Activated CD8-positive, alpha-beta memory T cell treated with anti-CD3 and anti-CD28 coated beads, Interleukin-2, amount 50 U/mL, for 1 hour (primary cell): ENCODE results near the gene TROAP.
"Not testable (repeated sequence)": the region's sequence is repeated elsewhere in the genome, so short reads cannot be mapped to it uniquely, and the experiment has no call there.

Experiments used
- DNase-seq: peaks from one replicate; pipeline ENCODE4 v3.0.0-alpha.2; 2020; ENCODE audit errors: extremely low read depth

Gene TROAP

GRCh38 chr12:49367381-49368239 lies 44.6 kb downstream of the TROAP start, which contains the start of gene SPATS2:
Gene SPATS2, plus strand, starts transcription at chr12:49367462. Its CDS starts 93,551 bp downstream, at chr12:49461013.
- no peak for DNase-seq

GRCh38 chr12:49368240-49368600 lies 45.2 kb downstream of the TROAP start:
- DNase-seq: no peak

GRCh38 chr12:49369411-49370145 lies 46.5 kb downstream of the TROAP start:
- no peak for DNase-seq

- no peak for DNase-seq
These were observed 47.5 kb downstream of the TROAP start for GRCh38 chr12:49370539-49370938.

GRCh38 chr12:49375406-49375805 lies 52.4 kb downstream of the TROAP start:
- no peak for DNase-seq

- DNase-seq: no peak
These were observed 54.3 kb downstream of the TROAP start for GRCh38 chr12:49377386-49377785.

GRCh38 chr12:49380184-49380583 lies 57.1 kb downstream of the TROAP start:
- not testable (repeated sequence) for DNase-seq
